Measurements from ENCODE around the gene ADGRG3.

DNA sequence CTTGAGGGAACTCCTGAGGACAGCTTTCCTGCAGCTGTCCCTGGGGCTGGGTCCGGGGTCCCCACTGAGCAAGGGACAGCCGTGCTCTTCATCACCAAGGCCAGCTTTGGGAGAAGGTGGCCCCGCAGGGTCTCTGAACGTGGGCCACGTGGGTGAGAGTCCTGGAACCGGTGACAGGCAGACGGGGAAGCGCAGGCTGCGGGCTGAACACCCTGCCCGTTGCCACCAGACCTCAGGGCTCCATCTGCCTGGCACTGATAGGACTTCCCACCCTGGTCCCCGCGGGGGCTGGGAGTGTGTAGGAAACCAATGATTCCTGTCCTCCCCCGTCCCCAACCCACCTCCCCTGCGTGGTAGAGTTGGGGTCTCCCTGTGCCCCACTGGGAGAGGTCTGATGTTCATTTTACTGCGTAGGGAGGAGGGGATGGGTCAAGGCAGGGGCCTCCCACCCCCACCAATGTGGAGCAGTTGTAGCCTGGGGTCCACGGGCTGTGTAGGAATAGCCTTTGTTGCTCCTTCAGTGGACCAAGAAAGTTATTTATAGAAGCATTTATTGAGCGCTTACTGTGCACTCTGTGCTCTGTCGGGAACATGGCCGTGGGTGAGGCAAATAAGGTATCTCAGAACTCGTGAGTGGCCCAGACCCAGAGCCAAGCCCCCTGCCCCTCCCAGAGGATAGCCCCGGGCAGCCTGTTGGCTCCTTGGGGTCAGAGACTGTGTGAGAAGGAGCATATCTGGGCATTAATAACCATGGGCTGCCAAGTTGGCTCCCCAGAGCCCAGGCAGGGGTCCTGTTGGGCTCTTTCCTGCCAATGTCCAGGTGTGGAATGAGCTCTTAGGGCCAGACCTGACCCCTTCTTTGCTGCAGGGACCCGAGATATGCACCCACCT, 38.3 kb upstream of the ADGRG3 start:
- no peak for TF ChIP-seq EZH2 (IDR thresholded peaks at IDR 0.05)
- TF ChIP-seq, protein P1, sequence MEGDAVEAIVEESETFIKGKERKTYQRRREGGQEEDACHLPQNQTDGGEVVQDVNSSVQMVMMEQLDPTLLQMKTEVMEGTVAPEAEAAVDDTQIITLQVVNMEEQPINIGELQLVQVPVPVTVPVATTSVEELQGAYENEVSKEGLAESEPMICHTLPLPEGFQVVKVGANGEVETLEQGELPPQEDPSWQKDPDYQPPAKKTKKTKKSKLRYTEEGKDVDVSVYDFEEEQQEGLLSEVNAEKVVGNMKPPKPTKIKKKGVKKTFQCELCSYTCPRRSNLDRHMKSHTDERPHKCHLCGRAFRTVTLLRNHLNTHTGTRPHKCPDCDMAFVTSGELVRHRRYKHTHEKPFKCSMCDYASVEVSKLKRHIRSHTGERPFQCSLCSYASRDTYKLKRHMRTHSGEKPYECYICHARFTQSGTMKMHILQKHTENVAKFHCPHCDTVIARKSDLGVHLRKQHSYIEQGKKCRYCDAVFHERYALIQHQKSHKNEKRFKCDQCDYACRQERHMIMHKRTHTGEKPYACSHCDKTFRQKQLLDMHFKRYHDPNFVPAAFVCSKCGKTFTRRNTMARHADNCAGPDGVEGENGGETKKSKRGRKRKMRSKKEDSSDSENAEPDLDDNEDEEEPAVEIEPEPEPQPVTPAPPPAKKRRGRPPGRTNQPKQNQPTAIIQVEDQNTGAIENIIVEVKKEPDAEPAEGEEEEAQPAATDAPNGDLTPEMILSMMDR (IDR thresholded peaks at IDR 0.05) = no peak
- TF ChIP-seq EZH2phosphoT487 (IDR thresholded peaks at IDR 0.05) = no peak
